Prostate gland (tissue), 2 donors: ENCODE measurements around the gene PTPRM.

Experiments
- CTCF ChIP-seq, 4 experiments: fragments of 200-600 bp in 2 of 4; fragments of 450-650 bp in 2 of 4; sonication (generic) in 2 of 4; IDR thresholded peaks; 1 replicate in 3 of 4; 2 replicates in 1 of 4; pipeline ENCODE4 v1.5.1; 2016 to 2019; ENCODE audit warnings: antibody characterized with exemption in 4 of 4, mild to moderate bottlenecking in 2 of 4, moderate library complexity in 2 of 4
- POLR2A ChIP-seq: fragments of 450-650 bp; IDR thresholded peaks from one replicate; pipeline ENCODE4 v1.6.1; 2016; ENCODE audit warnings: antibody characterized with exemption, mild to moderate bottlenecking
- POLR2AphosphoS5 ChIP-seq: sonication (generic); formaldehyde crosslinking; IDR thresholded peaks from one replicate; pipeline ENCODE4 v1.6.1; 2017; ENCODE audit warnings: antibody characterized with exemption

- TF ChIP-seq POLR2A (no peak), POLR2AphosphoS5 (no peak), CTCF (IDR thresholded peaks at IDR 0.05) (no peak)
Measured at GRCh38 chr18:8176109-8176508, 609.0 kb downstream of the PTPRM start.
